Measurements from ENCODE around the gene ZNHIT3.
"Not testable (repeated sequence)": the region's sequence is repeated elsewhere in the genome, so short reads cannot be mapped to it uniquely, and the experiment has no call there.

ZNHIT3 gene

GRCh38 chr17:36486204-36487194, at the start of gene ZNHIT3:
ZNHIT3 (plus strand) TSS chr17:36486681; CDS start chr17:36486700, 19 bp downstream.
- DNase-seq (ENCODE audit: low read depth, low spot score), result peak; percentile 83

GRCh38 chr17:36441792-36442191, 44.7 kb upstream of the ZNHIT3 start:
- DNase-seq (ENCODE audit: low read depth, low spot score), result not testable (repeated sequence)

DNA sequence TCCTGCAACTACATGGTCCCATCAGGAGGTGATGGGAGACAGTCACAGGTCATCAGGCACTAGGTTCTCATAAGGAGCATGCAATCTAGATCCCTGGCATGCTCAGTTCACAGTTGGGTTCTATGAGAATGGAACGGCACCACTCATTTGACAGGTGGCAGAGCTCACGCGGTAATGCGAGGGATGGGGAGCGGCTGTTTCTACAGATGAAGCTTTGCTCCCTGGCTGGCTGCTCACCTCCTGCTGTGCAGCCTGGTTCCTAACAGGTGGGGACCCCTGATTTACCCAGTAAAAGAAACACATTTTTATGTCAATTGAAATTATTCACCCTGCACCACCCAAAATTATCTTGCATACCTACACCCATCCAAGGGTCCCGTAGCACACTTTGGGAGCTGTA, 42.7 kb upstream of the ZNHIT3 start:
- no peak for DNase-seq (ENCODE audit: low read depth, low spot score)

GRCh38 chr17:36449997-36450396, 36.5 kb upstream of the ZNHIT3 start:
- DNase-seq (ENCODE audit: low read depth, low spot score), result not testable (repeated sequence)

DNA sequence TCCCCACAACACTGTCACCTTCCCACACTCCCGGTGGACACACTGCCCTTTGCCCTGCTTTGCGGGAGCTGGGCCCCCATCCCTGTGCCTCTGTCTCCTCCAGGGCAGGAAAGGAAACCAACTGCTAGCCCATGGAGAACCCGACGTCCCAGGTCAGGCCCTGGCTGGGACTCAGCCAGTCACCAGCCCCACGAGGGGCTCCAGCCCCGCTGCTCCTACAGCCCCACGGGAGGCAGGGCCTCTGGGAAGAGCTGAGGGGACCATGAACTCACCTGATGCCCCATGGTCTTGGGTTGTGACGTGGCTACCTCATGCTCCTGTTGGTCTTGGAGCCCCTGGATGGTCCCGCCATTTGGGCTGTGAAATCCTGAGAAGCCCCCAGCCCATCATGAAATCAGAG, 33.6 kb upstream of the ZNHIT3 start:
- DNase-seq (ENCODE audit: low read depth, low spot score), result not testable (repeated sequence)

DNA sequence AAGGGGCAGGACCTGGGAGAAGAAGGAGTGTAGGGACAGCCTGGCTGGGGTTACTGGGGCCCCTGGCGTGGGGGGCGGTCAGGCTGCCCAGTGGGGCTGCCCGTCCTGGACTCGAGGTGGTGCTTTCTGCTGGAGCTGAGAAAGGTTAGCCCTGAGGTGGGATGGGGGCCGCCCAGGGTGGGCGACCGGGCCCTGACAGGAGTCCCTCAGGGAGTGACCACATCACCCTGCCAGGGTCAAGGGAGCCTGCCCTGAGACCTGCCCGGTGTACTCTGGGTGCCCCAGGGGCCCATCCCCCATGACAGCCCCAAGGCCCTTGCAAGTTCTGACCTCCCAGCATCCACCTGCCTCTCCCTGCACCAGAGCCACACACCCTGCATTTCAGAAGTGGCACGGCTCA, 28.8 kb upstream of the ZNHIT3 start:
- DNase-seq (ENCODE audit: low read depth, low spot score), result not testable (repeated sequence)

DNA sequence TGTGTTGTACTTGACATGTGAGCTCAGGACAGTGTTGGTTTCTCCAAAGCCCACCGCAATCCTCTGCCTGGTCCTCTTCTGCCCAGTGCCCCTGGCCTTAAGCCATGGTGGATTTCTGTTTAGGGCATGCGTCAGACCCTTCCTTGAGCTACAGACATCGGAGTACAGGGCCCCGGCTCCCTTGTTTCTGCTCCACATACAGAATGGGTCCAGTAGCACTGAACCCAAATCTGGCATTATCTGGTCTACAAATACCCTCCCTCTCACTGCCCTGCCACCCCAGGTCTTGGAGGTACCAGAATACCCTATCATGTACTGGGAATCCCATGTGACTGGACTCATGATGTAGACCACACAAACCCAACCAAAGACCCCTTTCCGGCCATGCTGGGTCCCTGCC, 27.4 kb upstream of the ZNHIT3 start:
- DNase-seq (ENCODE audit: low read depth, low spot score), result no peak

DNA sequence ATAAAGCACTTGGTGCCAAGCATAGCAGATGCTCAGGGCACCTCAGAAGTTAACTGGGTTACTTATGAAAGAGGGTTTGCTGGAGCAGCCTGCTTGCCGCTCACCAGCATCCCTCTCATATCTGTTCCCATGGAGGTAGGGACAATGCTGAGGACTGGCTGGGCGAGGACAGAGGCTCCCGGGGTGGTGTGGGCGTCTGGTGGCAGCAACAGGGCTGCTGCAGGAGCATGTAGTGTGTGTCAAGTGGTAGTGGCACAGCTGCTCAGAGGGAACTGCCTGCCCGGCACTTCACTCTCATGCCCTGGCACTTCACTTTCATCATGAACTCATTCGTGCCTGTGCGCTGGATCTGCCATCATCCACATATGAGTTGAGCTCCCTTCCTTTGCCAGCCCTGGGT, 26.9 kb upstream of the ZNHIT3 start:
- DNase-seq (ENCODE audit: low read depth, low spot score), result no peak

DNA sequence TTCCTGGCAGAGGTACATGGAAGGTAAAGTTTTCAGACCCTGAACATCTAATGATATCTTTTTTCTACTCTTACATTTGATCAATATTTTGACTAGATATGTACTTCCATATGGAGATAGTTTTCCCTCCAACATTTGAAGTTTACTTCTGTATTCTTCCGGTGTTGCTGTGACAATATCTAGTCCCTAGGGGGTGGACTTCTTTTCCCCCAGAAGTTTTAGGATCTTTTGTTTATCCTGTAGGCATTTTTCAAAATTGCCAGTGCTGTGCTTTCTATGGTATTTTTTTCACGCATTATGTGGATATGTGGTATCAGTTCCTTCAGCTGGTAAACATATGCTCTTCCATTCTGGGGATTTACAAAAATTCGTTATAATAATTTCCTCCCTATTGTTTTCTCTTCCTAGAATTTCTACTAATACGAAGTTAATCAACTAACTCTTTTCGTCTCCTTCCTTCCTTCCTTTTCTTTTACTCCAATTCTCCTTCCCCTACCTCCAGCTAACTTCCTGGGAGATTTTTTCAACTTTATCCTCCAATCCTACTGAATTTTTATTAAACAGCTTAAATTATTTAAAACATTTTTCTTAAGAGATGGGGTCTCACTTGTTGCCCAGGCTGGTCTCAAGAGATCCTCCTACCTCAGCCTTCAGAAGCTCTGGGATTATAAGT, 26.1 kb upstream of the ZNHIT3 start:
- no peak for DNase-seq (ENCODE audit: low read depth, low spot score)

DNA sequence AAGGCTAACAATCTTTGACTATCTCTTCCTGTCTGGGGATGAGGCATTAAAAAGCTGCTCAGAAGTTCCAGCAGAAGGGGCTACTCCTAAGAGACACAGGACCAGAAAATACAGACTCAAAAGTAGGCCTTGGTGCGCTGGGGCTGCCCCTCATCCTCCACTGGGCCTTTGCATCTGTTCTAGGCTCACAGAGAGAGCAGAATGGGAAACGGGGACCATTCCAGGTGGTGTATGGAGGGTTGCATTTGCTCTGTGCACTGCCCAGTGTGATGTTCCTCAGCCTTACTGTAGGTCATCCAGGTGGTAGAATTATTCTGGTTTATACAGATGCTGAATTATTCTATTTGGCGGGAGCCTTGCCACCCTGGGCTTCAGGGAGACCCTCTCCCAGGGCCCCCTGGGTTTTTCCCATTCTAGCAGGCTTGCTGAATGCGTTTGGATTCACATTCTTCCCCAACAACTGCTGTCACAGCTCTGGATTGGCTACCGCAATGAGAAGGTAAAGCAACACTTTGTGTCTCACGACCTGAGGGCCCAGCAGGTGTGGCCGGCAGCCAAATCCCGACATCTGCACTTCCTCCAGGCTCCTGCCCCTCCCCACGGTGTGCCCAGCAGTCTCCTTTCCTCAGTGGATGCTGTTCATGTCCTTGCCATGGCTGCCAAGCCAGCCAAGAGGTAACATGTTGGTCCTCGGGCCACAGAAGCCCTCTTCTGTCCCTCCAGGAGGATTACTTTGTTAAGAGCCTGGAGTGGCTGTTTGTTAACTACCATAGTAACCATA, 25.0 kb upstream of the ZNHIT3 start:
- DNase-seq (ENCODE audit: low read depth, low spot score), result no peak

DNA sequence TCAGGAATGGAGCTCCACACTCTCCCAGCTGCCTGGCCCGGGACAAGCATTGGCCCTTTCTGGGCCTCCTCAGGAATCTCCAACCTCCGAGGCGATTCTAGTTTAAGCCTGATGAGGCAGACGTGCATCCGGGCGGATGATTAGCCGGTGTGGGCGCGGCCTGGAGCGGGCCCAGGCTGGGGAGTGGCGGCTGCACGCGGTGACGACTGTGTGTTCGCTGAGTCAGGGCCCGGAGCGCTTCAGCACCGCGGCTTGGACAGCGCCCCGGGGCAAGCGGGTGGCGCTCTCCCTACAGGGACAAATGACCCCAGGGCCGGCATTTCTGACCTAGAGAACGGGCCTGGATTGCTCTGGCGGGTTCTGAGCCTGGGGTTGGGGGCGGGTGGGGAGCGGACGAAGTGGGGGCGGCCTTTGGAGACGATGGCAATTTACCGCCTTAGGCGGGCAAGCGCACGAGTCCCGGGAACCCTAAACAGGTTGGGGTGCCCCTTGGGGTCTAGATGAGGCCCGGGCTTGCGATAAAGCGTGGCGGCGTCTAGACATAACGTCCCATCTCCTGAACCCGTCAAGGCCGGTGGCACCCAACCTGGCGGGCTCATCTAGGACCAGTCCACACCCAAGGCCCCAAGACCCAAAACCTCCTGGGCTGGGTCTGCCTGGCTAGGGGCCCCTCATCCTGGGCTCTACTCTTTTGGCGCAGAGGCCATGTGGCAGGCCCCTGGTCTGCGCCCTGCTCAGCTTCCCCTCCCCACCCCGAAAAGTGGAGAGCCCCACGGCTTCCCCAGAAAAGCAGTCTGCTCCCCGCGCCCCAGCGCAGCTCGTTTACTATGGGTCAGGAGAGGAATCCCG, 22.3 kb upstream of the ZNHIT3 start:
- no peak for DNase-seq (ENCODE audit: low read depth, low spot score)

DNA sequence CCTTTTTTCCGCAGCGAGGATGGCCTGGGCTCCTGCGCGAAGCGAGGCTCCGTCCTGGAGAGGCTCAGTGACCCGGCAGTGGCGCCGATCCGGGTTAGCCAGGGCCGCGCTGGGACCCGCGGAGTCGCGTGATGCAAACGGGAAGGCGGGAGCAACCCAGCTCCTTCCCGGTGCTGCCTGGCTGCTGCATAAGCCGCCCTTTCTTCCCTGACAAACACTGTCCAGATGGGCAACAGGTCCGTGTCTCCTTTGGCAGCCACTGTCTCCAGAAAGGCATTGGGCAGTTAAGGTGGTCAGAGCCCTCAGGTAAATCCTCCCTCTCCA, 21.8 kb upstream of the ZNHIT3 start:
- no peak for DNase-seq (ENCODE audit: low read depth, low spot score)

DNA sequence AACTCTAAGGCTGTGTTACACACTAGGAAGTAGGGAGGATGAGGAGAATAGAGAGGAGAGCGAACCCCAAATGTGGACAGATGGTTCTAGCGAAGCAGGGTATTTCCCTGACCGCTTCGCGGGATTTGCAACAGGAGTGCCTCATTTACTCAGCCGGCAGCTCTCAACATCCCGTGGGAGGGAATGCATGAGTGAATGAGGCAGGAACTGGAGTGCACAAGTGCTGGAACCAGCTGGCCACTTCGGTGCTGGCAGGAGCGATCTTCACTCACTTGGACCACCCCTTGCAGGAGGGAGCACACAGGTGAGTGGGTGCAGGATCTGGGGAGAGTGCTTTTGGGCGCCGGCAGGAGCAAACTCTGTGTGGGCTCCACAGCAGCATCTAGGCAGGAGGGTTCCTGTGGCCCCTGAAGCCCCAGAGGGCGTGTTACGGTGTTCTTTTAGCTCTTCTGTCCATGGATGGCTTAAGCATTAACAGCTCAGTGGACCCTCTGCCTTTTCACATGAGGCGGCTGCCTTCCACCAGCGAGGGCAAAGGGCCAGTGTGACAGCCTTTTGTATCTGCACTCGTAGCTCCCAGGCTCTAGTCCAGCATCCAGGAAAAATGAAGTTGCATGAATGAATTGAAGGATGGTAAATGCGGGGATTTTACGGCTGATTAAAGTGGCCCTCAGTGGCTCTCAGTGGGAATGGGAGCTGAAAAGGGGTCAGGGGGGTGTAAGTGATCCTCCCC, 17.4 kb upstream of the ZNHIT3 start:
- DNase-seq (ENCODE audit: low read depth, low spot score), result no peak

DNA sequence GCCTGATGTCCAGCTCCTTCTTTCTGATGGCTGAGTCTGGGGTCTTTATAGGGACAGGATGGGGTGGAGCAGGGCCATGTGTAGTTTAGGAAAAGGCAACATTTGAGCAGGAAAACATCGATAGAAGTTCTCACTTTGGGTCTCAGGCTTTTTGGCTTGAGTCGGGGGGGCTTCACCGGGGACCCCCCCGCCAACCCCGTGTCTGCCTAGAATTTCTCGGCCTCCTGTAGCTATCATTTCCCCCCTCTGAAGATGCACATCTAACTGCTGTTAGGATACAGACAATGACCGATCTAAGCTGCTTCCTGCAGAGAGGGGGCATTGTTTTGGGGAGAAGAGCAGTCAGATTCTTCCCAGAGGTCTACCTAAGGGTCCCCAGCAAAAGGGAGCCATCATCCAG, 16.7 kb upstream of the ZNHIT3 start:
- DNase-seq (ENCODE audit: low read depth, low spot score), result no peak

GRCh38 chr17:36470499-36470898, 16.0 kb upstream of the ZNHIT3 start:
- DNase-seq (ENCODE audit: low read depth, low spot score), result no peak

DNA sequence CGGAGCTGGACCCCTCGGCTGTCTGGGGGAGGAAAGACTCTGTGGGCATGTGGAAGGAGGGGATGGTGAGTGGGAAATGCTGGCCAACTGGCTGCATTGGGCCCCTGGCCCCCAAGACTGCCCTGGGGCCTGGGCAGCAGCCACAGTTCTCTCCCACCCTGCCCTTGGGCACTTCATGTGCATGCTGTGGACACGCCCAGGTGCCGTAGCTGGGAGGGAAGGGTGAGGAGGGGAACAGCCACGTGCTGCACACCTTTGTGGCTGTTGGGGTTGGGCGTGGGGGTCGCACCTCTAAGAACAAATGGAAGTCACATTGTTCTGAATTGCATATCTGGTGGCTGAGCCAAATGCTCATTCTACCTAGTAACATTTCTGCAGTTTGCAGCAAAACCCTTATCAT, 11.9 kb upstream of the ZNHIT3 start:
- no peak for DNase-seq (ENCODE audit: low read depth, low spot score)

GRCh38 chr17:36475346-36475970, 11.0 kb upstream of the ZNHIT3 start:
- DNase-seq (ENCODE audit: low read depth, low spot score), result no peak

GRCh38 chr17:36481829-36482228, 4.7 kb upstream of the ZNHIT3 start:
- DNase-seq (ENCODE audit: low read depth, low spot score), result no peak

- DNase-seq (ENCODE audit: low read depth, low spot score), result peak; percentile 55
These were observed 3.6 kb upstream of the ZNHIT3 start for GRCh38 chr17:36482611-36483504.
